NCI-H2107 (cell line): ENCODE measurements around the gene HBM.
"Not testable (repeated sequence)": the region's sequence is repeated elsewhere in the genome, so short reads cannot be mapped to it uniquely, and the experiment has no call there.

Experiments used
- DNase-seq: peaks from one replicate; lab custom pipeline; 2025; lab: John Stamatoyannopoulos, UW

HBM gene

GRCh38 chr16:165539-166374 is at the start of gene HBM:
HBM (plus strand) TSS chr16:165978; CDS start chr16:165998, 20 bp downstream.
- no peak for DNase-seq

DNA sequence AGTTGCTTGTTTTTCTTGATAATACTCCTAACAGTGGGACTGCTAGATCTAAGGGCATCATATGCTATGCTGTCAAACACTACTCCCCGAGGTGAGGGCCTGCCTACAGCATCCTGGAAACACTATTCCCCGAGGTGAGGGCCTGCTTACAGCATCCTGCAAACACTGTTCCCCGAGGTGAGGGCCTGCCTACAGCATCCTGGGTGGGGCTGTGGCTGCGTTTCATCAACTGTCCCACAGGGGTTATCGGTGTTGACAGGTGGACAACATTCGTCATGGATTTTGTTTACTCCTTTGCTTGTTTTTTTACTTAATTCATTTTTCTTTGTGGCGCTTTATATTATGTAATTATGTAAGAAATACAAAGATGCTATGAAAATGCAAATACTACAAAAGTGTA is 49.8 kb upstream of the HBM start:
- no peak for DNase-seq

DNA sequence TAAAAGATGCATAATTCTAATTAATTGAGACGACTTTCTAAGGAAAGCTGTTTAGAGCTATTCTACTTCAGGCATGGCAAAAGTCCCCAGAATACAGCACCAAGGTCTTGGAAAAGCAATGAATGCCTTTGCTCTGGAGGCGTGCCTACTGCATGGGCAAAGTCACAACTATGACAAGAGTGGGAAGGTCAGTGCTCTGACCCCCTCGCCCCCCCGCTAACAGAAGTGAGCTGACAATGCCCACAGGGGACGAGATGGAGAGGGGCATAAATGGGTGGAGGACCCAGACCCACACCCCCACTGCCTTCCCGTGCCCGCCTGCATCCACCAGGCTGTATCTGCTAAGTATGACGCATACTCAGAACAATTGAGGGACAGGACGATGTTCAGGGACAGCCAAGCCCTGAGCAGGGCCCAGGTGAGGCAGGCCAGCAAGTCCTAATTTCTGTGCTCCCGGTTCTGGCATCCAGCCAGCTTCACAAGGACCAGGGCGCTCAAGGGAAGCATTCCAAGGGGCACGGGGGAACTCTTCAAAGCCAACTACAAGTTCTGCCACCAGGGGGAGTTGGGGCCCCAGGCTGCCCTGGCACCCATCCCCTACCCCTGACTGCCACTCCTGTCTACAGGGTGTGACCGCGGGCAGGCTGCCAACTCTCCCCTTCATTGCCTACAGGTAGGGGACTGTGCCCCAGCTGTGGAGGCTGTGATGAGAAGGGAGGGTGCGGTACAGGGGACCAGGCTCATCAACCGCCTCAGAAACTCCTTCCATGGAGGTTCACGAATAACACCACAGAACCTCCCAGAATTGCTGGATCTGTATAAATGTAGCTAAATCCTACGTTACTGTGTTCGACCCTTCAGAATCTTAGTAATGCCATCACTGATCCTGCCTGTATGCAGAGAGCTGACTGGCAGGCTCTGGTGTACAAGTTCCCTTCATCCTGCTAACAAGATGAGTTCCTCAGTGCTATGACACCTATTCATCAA is 48.1 kb upstream of the HBM start:
- no peak for DNase-seq

GRCh38 chr16:118857-119256 is 46.9 kb upstream of the HBM start:
- DNase-seq, result no peak

GRCh38 chr16:119295-119694 is 46.5 kb upstream of the HBM start:
- DNase-seq, result no peak

GRCh38 chr16:119835-120491 is 45.8 kb upstream of the HBM start:
- DNase-seq, result no peak

- DNase-seq, result no peak
Measured at GRCh38 chr16:120756-121155, 45.0 kb upstream of the HBM start.

DNA sequence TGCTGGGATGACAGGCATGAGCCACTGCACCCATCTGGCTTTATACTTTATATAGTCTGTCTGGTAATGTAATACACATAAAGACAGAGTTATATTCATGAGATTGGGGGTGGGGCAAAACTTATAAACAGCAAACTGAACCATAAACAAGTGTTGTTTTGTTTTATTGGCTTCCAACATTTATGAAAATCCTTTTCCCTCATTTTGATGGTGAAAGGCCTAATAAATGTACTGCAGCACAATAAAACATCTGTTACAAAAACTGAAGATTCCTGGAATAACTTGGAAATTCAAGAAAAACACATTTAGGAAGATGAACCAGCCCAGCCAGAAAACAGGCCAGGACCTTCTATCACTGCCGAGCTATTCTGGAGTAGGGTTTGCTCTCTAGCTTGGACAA is 43.4 kb upstream of the HBM start:
- no peak for DNase-seq

- not testable (repeated sequence) for DNase-seq
Measured at GRCh38 chr16:123558-124350, 42.0 kb upstream of the HBM start.

- no peak for DNase-seq
Measured at GRCh38 chr16:125011-125410, 40.8 kb upstream of the HBM start.

- no peak for DNase-seq
Measured at GRCh38 chr16:129075-129474, 36.7 kb upstream of the HBM start.

DNA sequence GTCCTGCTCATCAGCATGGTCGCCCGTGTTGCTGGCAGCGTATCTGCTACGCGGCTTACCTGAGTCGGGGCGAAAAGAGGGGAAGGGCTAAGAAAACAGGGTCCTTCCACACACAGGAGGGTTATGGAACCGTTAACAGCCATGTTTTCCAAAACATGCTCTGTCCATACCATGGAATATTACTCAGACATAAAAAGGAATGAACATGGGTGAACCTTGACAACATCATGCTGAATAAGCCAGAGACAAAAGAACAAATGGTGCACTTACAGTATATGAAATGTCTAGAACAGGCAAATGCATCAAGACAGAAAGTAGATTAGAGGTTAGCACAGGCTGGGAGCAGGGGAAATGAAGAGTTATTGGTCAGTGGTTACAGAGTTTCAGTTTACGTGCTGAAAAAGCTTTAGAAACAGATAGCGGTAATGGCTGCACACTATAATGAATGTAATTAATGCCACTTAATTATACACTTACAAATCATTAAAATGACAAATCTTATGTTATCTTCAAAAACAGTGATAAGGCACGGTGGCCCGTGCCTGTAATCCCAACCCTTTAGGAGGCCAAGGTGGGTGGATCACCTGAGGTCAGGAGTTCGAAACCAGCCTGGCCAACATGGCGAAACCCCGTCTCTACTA is 35.1 kb upstream of the HBM start:
- no peak for DNase-seq

DNA sequence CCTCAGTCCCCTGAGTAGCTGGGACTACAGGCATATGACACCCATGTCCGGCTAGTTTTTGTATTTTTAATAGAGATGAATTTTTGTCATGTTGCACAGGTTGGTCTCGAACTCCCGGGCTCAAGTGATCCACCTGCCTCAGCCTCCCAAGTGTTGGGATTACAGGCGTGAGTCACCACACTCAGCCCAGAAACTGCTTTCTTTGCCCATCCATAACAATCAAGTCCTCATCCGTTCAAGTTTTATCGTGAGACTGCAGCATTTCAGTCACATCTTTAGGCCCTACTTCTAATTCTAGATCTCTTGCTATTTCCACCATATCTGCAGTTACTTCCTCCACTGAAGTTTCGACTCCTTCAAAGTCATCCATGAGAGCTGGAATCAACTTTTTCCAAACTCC is 33.7 kb upstream of the HBM start:
- DNase-seq, result no peak

GRCh38 chr16:133716-134115 is 32.1 kb upstream of the HBM start:
- no peak for DNase-seq

DNA sequence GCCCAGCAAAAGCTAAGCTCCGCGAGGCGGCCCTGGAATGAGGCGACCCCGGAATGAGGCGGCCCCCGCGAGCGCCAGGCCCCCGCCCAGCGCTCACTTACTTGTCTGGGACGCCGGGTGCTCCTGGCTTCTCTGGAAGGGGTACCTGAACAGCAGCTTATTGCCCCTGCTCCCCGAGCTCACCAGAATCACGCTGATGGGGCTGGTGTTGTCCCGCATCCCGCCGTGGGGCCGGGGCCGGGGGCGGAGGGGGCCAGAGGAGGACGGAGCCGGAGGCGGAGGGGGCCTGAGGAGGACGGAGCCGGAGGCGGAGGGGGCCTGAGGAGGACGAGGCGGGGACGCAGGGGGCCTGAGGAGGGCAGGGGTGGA is 27.7 kb upstream of the HBM start:
- no peak for DNase-seq

DNA sequence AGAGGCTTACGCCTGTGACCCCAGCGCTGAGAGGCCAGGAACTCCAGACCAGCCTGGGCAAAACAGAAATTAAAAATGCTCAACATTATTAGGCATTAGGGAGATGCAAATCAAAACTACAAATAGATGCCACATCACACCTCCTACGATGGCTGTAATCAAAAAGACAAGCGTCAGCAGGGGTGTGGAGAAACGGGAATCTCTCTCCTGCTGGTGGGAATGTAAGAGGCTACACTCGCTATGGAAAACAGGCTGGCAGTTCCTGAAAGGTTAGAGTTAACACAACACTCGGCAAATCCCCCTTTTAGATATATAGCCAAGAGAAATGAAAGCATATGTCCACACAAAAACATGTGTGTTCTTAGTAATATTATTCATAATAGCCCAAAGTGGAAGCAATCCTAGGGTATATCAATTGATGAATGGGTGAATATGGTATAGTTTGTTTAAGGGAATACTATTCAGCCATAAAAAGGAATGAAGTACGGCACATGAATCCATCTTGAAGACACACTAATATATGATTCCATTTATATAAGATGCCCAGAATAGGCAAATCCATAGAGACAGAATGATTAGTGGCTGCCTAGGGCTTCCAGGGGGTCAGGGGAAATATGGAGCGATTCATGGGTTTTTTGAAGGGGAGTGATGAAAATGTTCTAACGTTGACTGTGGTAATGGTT is 25.5 kb upstream of the HBM start:
- DNase-seq, result no peak

DNA sequence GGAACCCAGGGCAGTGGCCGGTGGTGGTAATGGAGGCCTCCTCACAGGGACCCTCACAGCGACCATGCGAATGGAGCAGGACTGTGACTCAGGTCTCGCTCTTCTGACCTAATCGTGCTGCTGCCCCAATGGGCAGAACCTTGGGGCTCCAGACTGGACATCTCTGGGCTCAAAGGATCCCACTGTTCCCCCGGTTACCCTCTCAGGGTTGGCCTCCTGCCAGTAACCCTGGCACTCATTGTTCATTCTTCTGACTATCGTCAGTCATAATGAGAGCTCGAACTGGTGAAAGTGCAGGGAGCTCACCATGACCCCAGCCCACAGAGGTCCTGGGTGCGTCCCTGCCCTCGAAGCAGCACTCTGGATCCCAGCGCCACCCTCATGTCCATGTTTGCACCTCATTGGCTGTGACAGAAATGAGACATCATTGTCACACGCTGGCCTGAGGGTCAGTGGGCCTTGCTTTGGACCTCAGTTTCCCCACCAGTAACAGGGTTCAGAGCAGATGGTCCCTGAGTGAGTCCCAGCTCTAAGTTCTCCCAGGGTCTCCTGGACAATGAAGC is 23.3 kb upstream of the HBM start:
- DNase-seq, result no peak

DNA sequence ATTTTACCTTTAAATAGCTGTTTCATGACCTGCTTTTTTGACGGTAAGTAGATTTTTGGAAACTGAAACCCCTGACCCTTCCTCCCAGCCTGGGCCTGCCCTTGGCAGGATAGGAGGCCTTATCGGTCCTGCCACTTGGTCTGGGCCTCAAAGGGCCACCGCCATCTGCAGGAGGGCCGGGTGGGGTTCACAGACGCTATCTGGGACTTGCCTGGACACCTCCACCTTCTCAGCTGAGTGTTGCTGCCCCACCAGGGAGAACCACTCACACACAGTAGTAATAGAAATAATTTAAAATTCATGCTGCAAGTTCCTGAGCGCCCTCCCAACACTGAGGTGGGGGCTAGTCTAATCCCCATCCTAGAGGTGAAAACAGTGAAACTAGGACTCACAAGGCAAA is 22.7 kb upstream of the HBM start:
- no peak for DNase-seq

DNA sequence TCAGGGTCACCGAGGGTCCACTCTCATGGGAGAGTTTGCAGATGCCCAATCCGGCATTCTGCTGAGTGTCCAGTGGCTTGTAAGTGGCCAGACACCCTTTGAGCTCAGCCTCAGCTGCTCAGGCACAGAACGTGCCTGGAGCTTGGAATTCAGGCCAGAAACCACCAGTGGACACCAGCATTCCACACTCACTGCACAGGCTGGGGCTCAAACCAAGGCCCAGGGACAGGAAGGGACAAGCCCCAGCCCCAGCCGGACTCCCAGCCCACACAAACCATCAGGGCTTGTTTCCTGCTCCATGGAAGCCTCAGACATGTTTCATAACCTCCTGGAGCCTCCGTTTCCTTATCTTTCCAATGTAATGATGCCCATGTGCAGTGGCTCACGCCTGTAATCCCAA is 22.3 kb upstream of the HBM start:
- DNase-seq, result no peak

DNA sequence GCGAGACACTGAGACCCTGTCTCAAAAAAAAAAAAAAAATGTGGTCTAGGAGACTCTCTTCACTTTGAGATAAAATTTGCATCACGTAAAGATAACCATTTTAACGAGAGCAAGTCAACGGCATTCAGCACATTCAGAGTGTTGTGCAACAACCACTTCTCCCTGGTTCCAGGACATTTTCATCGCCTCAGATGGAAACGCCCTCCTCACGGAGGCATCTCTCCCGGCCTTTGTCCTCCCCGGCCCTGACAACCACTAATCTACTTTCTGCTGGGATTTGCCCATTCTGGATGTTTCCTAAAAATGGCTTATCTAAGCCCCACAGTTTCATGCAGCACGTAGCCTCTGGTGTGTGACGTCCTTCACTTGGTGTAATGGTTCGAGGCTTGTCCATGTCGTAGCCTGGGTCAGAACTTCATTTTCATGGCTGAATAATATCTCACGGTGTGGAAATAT is 21.0 kb upstream of the HBM start:
- no peak for DNase-seq
